GM19240 (cell line): Measurements from ENCODE around the gene PRKCE.

ENCODE experiments used
- DNase-seq: peaks from one replicate; pipeline ENCODE4 v3.0.0; 2011; ENCODE audit warnings: low spot score; ENCODE audit not compliant: insufficient read length

PRKCE gene

GRCh38 chr2:45750484-45750883 lies 99.0 kb downstream of the PRKCE start:
- no peak for DNase-seq

GRCh38 chr2:45753381-45753780 lies 101.9 kb downstream of the PRKCE start:
- DNase-seq = no peak

GRCh38 chr2:45754131-45755010 lies 102.9 kb downstream of the PRKCE start:
- DNase-seq = no peak

GRCh38 chr2:45755585-45756335 lies 104.3 kb downstream of the PRKCE start:
- no peak for DNase-seq

GRCh38 chr2:45758018-45758417 lies 106.5 kb downstream of the PRKCE start:
- DNase-seq = no peak

GRCh38 chr2:45759310-45759851 lies 107.9 kb downstream of the PRKCE start:
- DNase-seq = no peak

- no peak for DNase-seq
These were observed 110.2 kb downstream of the PRKCE start for GRCh38 chr2:45761635-45762034.

GRCh38 chr2:45763255-45763654 lies 111.8 kb downstream of the PRKCE start:
- DNase-seq = no peak

- DNase-seq = no peak
These were observed 112.3 kb downstream of the PRKCE start for GRCh38 chr2:45763797-45764196.

GRCh38 chr2:45765007-45765727 lies 113.7 kb downstream of the PRKCE start:
- DNase-seq = no peak

GRCh38 chr2:45765728-45766254 lies 114.3 kb downstream of the PRKCE start:
- DNase-seq = no peak

GRCh38 chr2:45768208-45768607 lies 116.7 kb downstream of the PRKCE start:
- DNase-seq = no peak

GRCh38 chr2:45769056-45769455 lies 117.6 kb downstream of the PRKCE start:
- no peak for DNase-seq

- no peak for DNase-seq
These were observed 118.5 kb downstream of the PRKCE start for GRCh38 chr2:45769854-45770576.

- no peak for DNase-seq
These were observed 119.3 kb downstream of the PRKCE start for GRCh38 chr2:45770811-45771210.

GRCh38 chr2:45771261-45771660 lies 119.8 kb downstream of the PRKCE start:
- no peak for DNase-seq

GRCh38 chr2:45772038-45772437 lies 120.6 kb downstream of the PRKCE start:
- DNase-seq = no peak

GRCh38 chr2:45773909-45774308 lies 122.4 kb downstream of the PRKCE start:
- no peak for DNase-seq

- DNase-seq = no peak
These were observed 123.3 kb downstream of the PRKCE start for GRCh38 chr2:45774688-45775244.

- no peak for DNase-seq
These were observed 124.9 kb downstream of the PRKCE start for GRCh38 chr2:45776160-45776955.
